GM12878 (cell line): ENCODE data around the gene MAPK8. TPM values are rescaled to one million over a fixed set of nuclear protein-coding genes. Genes with fewer than 3 reads are reported as not detected.
"Not testable (repeated sequence)": the region's sequence is repeated elsewhere in the genome, so short reads cannot be mapped to it uniquely, and the experiment has no call there.

ENCODE experiments used
- ATAC-seq: fragments of 200-7000 bp; cut with Tn5 transposase; 3 replicates; pipeline ENCODE4 v1.9.1; 2020; ENCODE audit warnings: mild to moderate bottlenecking, moderate library complexity
- BruUV-seq: library from RNA; stranded (reverse); fragments of 400-500 nt; replicated peaks from 2 replicates; lab custom pipeline; 2021; lab: Mats Ljungman, UMichigan
- CTCF ChIA-PET: fragments of 300-600 bp; sonication (Branson Sonifier 250); formaldehyde crosslinking; extraction: SDS; loops from one replicate; lab custom pipeline; 2021; ENCODE audit warnings: inconsistent platforms; lab: Yijun Ruan, JAX
- POLR2A ChIA-PET: fragments of 350-600 bp; formaldehyde crosslinking; extraction: SDS; loops from one replicate; lab custom pipeline; 2021; ENCODE audit warnings: inconsistent platforms; lab: Charles Lee
- RAD21 ChIA-PET: fragments of 300-600 bp; sonication (Branson Sonifier 250); formaldehyde crosslinking; loops from one replicate; lab custom pipeline; 2023; ENCODE audit warnings: antibody characterized with exemption; ENCODE audit not compliant: unreplicated experiment; lab: Charles Lee
- SMC1A ChIA-PET: fragments of 300-600 bp; sonication (Branson Sonifier 250); formaldehyde crosslinking; loops from one replicate; lab custom pipeline; 2023; ENCODE audit not compliant: unreplicated experiment, uncharacterized antibody; lab: Charles Lee
- DNase-seq: peaks from one replicate; pipeline ENCODE4 v3.0.0-alpha.2; 2011; ENCODE audit warnings: low read depth, low spot score
- FAIRE-seq: peaks from 3 replicates; lab custom pipeline; 2011; peaks lifted over from hg19 to GRCh38; lab: Jason Lieb, UNC
- H2AFZ ChIP-seq: 2 replicates; pipeline ENCODE4 v1.6.0; 2011; ENCODE audit warnings: low read depth, low read length, control low read depth; ENCODE audit not compliant: control insufficient read depth
- H3K27ac ChIP-seq: 2 replicates; pipeline ENCODE4 v1.5.1; 2011; ENCODE audit warnings: control low read depth; ENCODE audit not compliant: control insufficient read depth, insufficient read depth
- H3K27me3 ChIP-seq, 2 experiments: replicated peaks in 1 of 2; 2 replicates each; pipeline versions ENCODE4 v1.6.0 to v1.6.1; 2011; ENCODE audit warnings: low read length in 1 of 2; ENCODE audit not compliant: control insufficient read depth in 2 of 2, insufficient read depth in 2 of 2
- H3K36me3 ChIP-seq, 2 experiments: 2 replicates each; pipeline ENCODE4 v1.5.1; 2011; ENCODE audit warnings: low read length in 1 of 2; ENCODE audit not compliant: control insufficient read depth in 2 of 2, insufficient read depth in 2 of 2
- H3K4me1 ChIP-seq: 2 replicates; pipeline ENCODE4 v1.6.1; 2011; ENCODE audit warnings: mild to moderate bottlenecking, low read length, moderate library complexity, mixed read lengths; ENCODE audit not compliant: control insufficient read depth, insufficient read depth
- H3K4me2 ChIP-seq: 2 replicates; pipeline ENCODE4 v1.6.0; 2011; ENCODE audit warnings: control low read depth; ENCODE audit not compliant: control insufficient read depth, insufficient read depth
- H3K4me3 ChIP-seq: fragments of 200-600 bp; sonication (generic); 2 replicates; pipeline ENCODE4 v1.5.1; 2016
- H3K79me2 ChIP-seq: 2 replicates; pipeline ENCODE4 v1.6.0; 2011; ENCODE audit warnings: low read length; ENCODE audit not compliant: control insufficient read depth, insufficient read depth
- H3K9ac ChIP-seq: 2 replicates; pipeline ENCODE4 v1.8.0; 2011; ENCODE audit warnings: low read length, control low read depth, mixed read lengths; ENCODE audit not compliant: control insufficient read depth, insufficient read depth
- H3K9me3 ChIP-seq: replicated peaks from 3 replicates; pipeline ENCODE4 v1.5.1; 2011; ENCODE audit warnings: mild to moderate bottlenecking, low read length; ENCODE audit not compliant: control insufficient read depth, insufficient read depth
- H4K20me1 ChIP-seq: 2 replicates; pipeline ENCODE4 v1.6.0; 2011; ENCODE audit not compliant: control insufficient read depth, insufficient read depth
- BMI1 ChIP-seq: fragments of 450-650 bp; IDR thresholded peaks from 2 replicates; pipeline ENCODE4 v1.6.1; 2016; ENCODE audit warnings: mild to moderate bottlenecking, moderate library complexity, borderline replicate concordance
- WGBS: methylation state at CpG from one replicate; pipeline ENCODE4 v1.1.6; 2016; ENCODE audit warnings: low lambda C conversion rate; ENCODE audit not compliant: insufficient replicate concordance, insufficient coverage; ENCODE audit errors: missing lambda C conversion rate; 5-methylcytosine and 5-hydroxymethylcytosine counted together
- in situ Hi-C: fragments of 300-500 bp; cut with MboI; formaldehyde crosslinking; loops from 9 replicates; pipeline ENCODE4 v1.14.3; 2018; ENCODE audit warnings: mixed read lengths
- intact Hi-C: fragments of 100-400 bp; cut with micrococcal nuclease; formaldehyde crosslinking; loops from one replicate; pipeline ENCODE4 v1.14.2; 2022; ENCODE audit not compliant: unreplicated experiment
- polyA plus RNA-seq, 11 experiments: library from polyadenylated mRNA; depleted of rRNA in 4 of 11; unstranded in 6 of 11; stranded (reverse) in 5 of 11; fragments of >200 nt; fragmentation: Nextera tagmentation in 4 of 11; fragmentation: Illumina TruSeq in 1 of 11; extraction: Ambion mirVana in 4 of 11; extraction: Trizol in 1 of 11; gene quantifications; 1 replicate in 1 of 11; 2 replicates in 10 of 11; pipeline versions ENCODE4 v1.2.1 to v1.2.3, GENCODE V29; 2011 to 2016; ENCODE audit warnings: inconsistent platforms in 2 of 11, missing spikeins in 2 of 11, low read depth in 1 of 11
- total RNA-seq, 4 experiments: library from RNA; depleted of rRNA in 3 of 4; stranded (reverse); fragments of >200 nt in 3 of 4; fragmentation: Illumina TruSeq in 1 of 4; extraction: Trizol in 1 of 4; gene quantifications; 2 replicates each; pipeline versions ENCODE4 v1.2.1 to v1.2.3, GENCODE V29; 2013 to 2021

Gene MAPK8
- total and polyA plus RNA-seq, 10 of the 15 experiments (the other 5 are each of a cell fraction or from before 2014, with no cell fraction given): 3.9 to 102 (median 40.0) TPM

- ChIA-PET CTCF (interaction anchor here (2.0 kb wide), 1 partner anchor 22 kb away, joined by 6 read pairs; no protein-coding TSS in a partner anchor), SMC1A (interaction anchor here (0.9 kb wide), 1 partner anchor 9 kb away, joined by 4 read pairs; no protein-coding TSS in a partner anchor)
- H3K9me3 ChIP-seq, RAD21 ChIA-PET, H2AFZ ChIP-seq, H3K4me2 ChIP-seq, H3K4me1 ChIP-seq, DNase-seq, H3K27ac ChIP-seq, intact Hi-C loops, in situ Hi-C loops, H4K20me1 ChIP-seq, H3K4me3 ChIP-seq, H3K27me3 ChIP-seq, H3K9ac ChIP-seq, H3K36me3 ChIP-seq, BruUV-seq, H3K79me2 ChIP-seq, POLR2A ChIA-PET, FAIRE-seq, ATAC-seq: not testable (repeated sequence)
- 94% methylated on average over 2 of the region's 2 CpGs for WGBS
These were observed 115.4 kb downstream of the MAPK8 start for GRCh38 chr10:48421862-48422261.

- Histone ChIP-seq H4K20me1 (no peaks in the 10 kb centered on the region), H3K36me3 (0 out of 4 replicates have a peak, but pooled peaks cover 0 to 3% of the 10 kb centered on the region in 2 experiments), H2AFZ (no peak overlapping the region), H3K27me3 (no peaks in the 10 kb centered on the region), H3K79me2 (no peaks in the 10 kb centered on the region)
- no peak for DNase-seq
- no peak for FAIRE-seq
- RAD21 ChIA-PET: no interaction called here
- no peak for ATAC-seq
- BruUV-seq: no TSS peak
- SMC1A ChIA-PET: interaction anchor here (1.7 kb wide), 1 partner anchor 8 kb away, joined by 5 read pairs; no protein-coding TSS in a partner anchor
- in situ Hi-C loops: no loop called here
- TF ChIP-seq BMI1: no peak
- TF ChIP-seq, all 136 proteins: peak for 0
- H3K4me1 ChIP-seq: no peaks in the 10 kb centered on the region
- CTCF ChIA-PET: interaction anchor here (0.6 to 2.0 kb wide), 2 partner anchors 24 to 60 kb away, joined by 3 to 6 read pairs; no protein-coding TSS in a partner anchor
- intact Hi-C loops: no loop called here
- H3K9ac ChIP-seq: no peak overlapping the region
- 97% methylated on average over 4 of the region's 4 CpGs for WGBS
- no peak overlapping the region for H3K4me3 ChIP-seq
- H3K9me3 ChIP-seq: no peaks in the 10 kb centered on the region
- H3K27ac ChIP-seq: no peak overlapping the region
- POLR2A ChIA-PET: no interaction called here
- H3K4me2 ChIP-seq: no peak overlapping the region
These were observed 117.4 kb downstream of the MAPK8 start for GRCh38 chr10:48423884-48424283.
